Parathyroid adenoma (tissue), 2 donors: ENCODE data around the gene YWHAE.
"Not testable (repeated sequence)": the region's sequence is repeated elsewhere in the genome, so short reads cannot be mapped to it uniquely, and the experiment has no call there.

ENCODE experiments used
- H2AFZ ChIP-seq: fragments of 300-600 bp; sonication (generic); one replicate; pipeline ENCODE4 v1.7.0; 2017; ENCODE audit warnings: antibody characterized with exemption, mild to moderate bottlenecking
- H3K27ac ChIP-seq: fragments of 300-600 bp; sonication (generic); one replicate; pipeline ENCODE4 v1.7.0; 2017
- H3K27me3 ChIP-seq: fragments of 300-600 bp; sonication (generic); one replicate; pipeline ENCODE4 v1.7.0; 2017; ENCODE audit warnings: low read length; ENCODE audit not compliant: control insufficient read depth, insufficient read depth
- H3K36me3 ChIP-seq: fragments of 300-600 bp; sonication (generic); one replicate; pipeline ENCODE4 v1.7.0; 2017; ENCODE audit warnings: low read length; ENCODE audit not compliant: control insufficient read depth, insufficient read depth
- H3K4me1 ChIP-seq: fragments of 300-600 bp; sonication (generic); one replicate; pipeline ENCODE4 v1.7.0; 2017; ENCODE audit warnings: control low read depth
- H3K4me2 ChIP-seq: fragments of 300-600 bp; sonication (generic); one replicate; pipeline ENCODE4 v1.7.0; 2017; ENCODE audit warnings: low read length
- H3K4me3 ChIP-seq: fragments of 300-600 bp; sonication (generic); one replicate; pipeline ENCODE4 v1.7.0; 2017; ENCODE audit warnings: low read depth, low read length
- H3K79me2 ChIP-seq: fragments of 300-600 bp; sonication (generic); one replicate; pipeline ENCODE4 v1.7.0; 2017; ENCODE audit warnings: control low read depth
- H3K9ac ChIP-seq: fragments of 300-600 bp; sonication (generic); one replicate; pipeline ENCODE4 v1.7.0; 2017; ENCODE audit warnings: mild to moderate bottlenecking
- H3K9me3 ChIP-seq: fragments of 300-600 bp; sonication (generic); one replicate; pipeline ENCODE4 v1.7.0; 2017; ENCODE audit warnings: low read length; ENCODE audit not compliant: control insufficient read depth
- TF ChIP-seq, protein P1 (sequence below): fragments of 300-600 bp; sonication (generic); IDR thresholded peaks from one replicate; pipeline ENCODE4 v1.7.0; 2017; ENCODE audit warnings: antibody characterized with exemption, mild to moderate bottlenecking
- donor health status: primary hyperparathyroidism.

Gene YWHAE

DNA sequence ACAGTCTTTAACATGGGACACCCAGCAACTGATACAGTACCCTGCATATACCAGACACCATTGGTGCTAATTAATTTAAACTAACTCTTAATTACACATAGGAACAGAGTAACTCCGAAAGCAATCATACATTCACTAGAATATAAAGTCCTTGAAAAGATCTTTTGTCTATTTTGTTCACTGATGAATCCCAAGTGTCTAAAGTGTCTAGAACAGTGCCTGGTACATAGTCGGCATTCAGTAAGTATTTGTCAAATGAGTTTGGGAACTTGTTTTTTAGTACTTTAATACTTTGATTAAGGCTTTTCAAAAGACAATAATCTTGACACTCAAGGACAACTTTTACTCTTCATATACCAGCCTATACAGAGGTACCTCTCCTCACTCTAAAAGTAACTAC, 13.8 kb downstream of the YWHAE start:
- no peaks in the 10 kb centered on the region for H3K27me3 ChIP-seq
- peaks cover 20% of the 10 kb centered on the region for H3K4me1 ChIP-seq
- H3K36me3 ChIP-seq: no peaks in the 10 kb centered on the region
- no peak overlapping the region for H2AFZ ChIP-seq
- TF ChIP-seq, protein P1, sequence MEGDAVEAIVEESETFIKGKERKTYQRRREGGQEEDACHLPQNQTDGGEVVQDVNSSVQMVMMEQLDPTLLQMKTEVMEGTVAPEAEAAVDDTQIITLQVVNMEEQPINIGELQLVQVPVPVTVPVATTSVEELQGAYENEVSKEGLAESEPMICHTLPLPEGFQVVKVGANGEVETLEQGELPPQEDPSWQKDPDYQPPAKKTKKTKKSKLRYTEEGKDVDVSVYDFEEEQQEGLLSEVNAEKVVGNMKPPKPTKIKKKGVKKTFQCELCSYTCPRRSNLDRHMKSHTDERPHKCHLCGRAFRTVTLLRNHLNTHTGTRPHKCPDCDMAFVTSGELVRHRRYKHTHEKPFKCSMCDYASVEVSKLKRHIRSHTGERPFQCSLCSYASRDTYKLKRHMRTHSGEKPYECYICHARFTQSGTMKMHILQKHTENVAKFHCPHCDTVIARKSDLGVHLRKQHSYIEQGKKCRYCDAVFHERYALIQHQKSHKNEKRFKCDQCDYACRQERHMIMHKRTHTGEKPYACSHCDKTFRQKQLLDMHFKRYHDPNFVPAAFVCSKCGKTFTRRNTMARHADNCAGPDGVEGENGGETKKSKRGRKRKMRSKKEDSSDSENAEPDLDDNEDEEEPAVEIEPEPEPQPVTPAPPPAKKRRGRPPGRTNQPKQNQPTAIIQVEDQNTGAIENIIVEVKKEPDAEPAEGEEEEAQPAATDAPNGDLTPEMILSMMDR: no peak
- H3K4me3 ChIP-seq: no peak overlapping the region
- peaks cover 80% of the 10 kb centered on the region for H3K79me2 ChIP-seq
- no peaks in the 10 kb centered on the region for H3K9me3 ChIP-seq
- H3K9ac ChIP-seq: no peak overlapping the region
- H3K4me2 ChIP-seq: no peak overlapping the region
- no peak overlapping the region for H3K27ac ChIP-seq

GRCh38 chr17:1385861-1386260, 14.2 kb downstream of the YWHAE start:
- H3K4me2 ChIP-seq: no peak overlapping the region
- H3K9ac ChIP-seq: no peak overlapping the region
- H2AFZ ChIP-seq: no peak overlapping the region
- peaks cover 18% of the 10 kb centered on the region for H3K4me1 ChIP-seq
- H3K79me2 ChIP-seq: peaks cover 80% of the 10 kb centered on the region
- H3K36me3 ChIP-seq: no peaks in the 10 kb centered on the region
- no peak overlapping the region for H3K27ac ChIP-seq
- TF ChIP-seq, protein P1: no peak
- no peak overlapping the region for H3K4me3 ChIP-seq
- no peaks in the 10 kb centered on the region for H3K27me3 ChIP-seq
- no peaks in the 10 kb centered on the region for H3K9me3 ChIP-seq

DNA sequence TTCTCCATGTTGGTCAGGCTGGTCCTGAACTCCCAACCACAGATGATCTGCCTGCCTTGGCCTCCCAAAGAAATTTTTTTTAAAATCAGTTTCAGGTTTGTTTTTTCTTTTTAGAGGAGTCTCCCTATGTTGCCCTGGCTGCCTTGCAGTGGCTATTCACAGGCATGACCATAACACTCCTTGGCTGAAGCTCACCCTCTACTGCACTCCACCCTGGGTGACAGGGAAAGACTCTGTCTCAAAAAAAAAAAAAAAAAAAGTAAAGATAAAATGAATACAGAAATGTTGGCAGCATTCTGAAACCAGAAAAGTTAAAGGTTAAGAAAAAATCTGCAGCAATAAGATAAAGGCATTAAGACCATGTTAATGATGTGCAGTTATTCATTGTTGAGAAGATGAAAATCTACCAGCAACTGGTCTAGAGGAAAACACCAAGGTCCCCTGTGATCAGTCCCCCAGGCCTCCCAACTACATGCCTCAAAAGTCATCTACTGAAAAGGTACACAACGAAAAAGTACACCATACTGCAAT, 15.1 kb downstream of the YWHAE start:
- TF ChIP-seq, protein P1: no peak
- no peak overlapping the region for H3K4me2 ChIP-seq
- no peak overlapping the region for H3K27ac ChIP-seq
- H3K79me2 ChIP-seq: peaks cover 80% of the 10 kb centered on the region
- no peaks in the 10 kb centered on the region for H3K36me3 ChIP-seq
- no peaks in the 10 kb centered on the region for H3K27me3 ChIP-seq
- no peak overlapping the region for H3K4me3 ChIP-seq
- H3K4me1 ChIP-seq: peaks cover 19% of the 10 kb centered on the region
- no peak overlapping the region for H3K9ac ChIP-seq
- no peak overlapping the region for H2AFZ ChIP-seq
- no peaks in the 10 kb centered on the region for H3K9me3 ChIP-seq

DNA sequence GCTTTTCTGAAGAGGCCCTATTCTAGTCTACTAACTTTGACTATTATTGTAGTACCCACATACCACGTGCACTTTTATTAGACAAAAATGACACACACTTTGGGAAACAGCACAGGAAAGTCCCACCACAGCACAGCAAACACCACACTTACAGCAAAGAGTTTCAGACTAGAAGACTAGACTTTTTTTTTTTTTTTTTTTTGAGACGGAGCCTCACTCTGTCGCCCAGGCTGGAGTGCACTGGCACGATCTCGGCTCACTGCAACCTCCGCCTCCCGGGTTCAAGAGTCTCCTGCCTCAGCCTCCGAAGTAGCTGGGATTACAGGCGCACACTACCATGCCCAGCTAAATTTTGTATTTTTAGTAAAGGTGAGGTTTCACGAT, 20.1 kb downstream of the YWHAE start:
- Histone ChIP-seq H2AFZ (no peak overlapping the region), H3K4me2 (no peak overlapping the region), H3K9ac (no peak overlapping the region), H3K36me3 (no peaks in the 10 kb centered on the region), H3K4me3 (no peak overlapping the region), H3K27me3 (no peaks in the 10 kb centered on the region), H3K4me1 (peaks cover 35% of the 10 kb centered on the region), H3K9me3 (no peaks in the 10 kb centered on the region), H3K27ac (no peak overlapping the region), H3K79me2 (peaks cover 97% of the 10 kb centered on the region)
- TF ChIP-seq, protein P1: no peak

GRCh38 chr17:1379208-1379929, 20.7 kb downstream of the YWHAE start:
- TF ChIP-seq, protein P1: no peak
- Histone ChIP-seq H3K9me3 (no peaks in the 10 kb centered on the region), H3K79me2 (peaks cover 97% of the 10 kb centered on the region), H3K27ac (no peak overlapping the region), H2AFZ (no peak overlapping the region), H3K27me3 (no peaks in the 10 kb centered on the region), H3K9ac (no peak overlapping the region), H3K4me2 (no peak overlapping the region), H3K4me3 (no peak overlapping the region), H3K4me1 (peaks cover 37% of the 10 kb centered on the region), H3K36me3 (no peaks in the 10 kb centered on the region)

DNA sequence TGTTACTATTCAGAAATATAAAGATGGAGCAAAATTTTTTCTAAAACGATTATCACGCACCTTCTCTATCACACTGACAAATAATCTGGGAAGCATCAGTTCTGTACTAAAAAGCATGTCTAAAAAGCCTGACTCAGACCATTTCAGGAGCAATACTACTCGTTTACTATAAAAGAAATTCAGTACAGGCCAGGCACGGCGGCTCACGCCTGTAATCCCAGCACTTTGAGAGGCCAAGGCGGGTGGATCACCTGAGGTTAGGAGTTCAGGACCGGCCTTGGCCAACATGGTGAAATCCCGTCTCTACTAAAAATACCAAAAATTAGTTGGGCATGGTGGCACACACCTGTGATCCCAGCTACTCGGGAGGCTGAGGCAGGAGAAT, 21.6 kb downstream of the YWHAE start:
- not testable (repeated sequence) for H3K36me3 ChIP-seq, H3K9ac ChIP-seq, H2AFZ ChIP-seq, H3K27me3 ChIP-seq, H3K4me3 ChIP-seq, H3K9me3 ChIP-seq, H3K4me2 ChIP-seq, H3K27ac ChIP-seq
- Histone ChIP-seq H3K79me2 (peaks cover 97% of the 10 kb centered on the region), H3K4me1 (peaks cover 44% of the 10 kb centered on the region)
